Measurements from ENCODE around the gene LENEP. TPM values are rescaled to one million over a fixed set of nuclear protein-coding genes. Genes with fewer than 3 reads are reported as not detected.

Gene LENEP
- total RNA-seq, 1 experiment from 2014 or later: 0.42 TPM

DNA sequence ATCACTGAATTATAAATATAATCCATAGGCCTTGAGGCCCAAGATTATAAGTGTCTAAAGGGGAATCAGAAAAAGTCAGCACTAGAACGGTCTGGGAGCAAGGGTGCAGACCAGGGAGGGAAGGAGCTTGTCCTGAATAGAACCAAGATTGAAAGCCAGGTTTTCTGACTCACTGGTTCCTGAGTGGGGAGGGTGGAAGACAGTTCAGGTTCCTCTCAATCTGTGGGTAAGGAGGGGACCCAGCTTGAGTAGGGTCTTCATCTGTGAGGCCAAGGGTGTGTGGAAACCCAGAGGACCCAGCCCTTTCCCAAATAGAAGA lies 842 bp downstream of the LENEP start:
- no peak for ATAC-seq
- peak; percentile 25; the same call in 1 of the 2 replicates for TF ChIP-seq POLR2AphosphoS5 (IDR thresholded peaks at IDR 0.05; ENCODE audit: low read depth, low read length)
- no peak for TF ChIP-seq SIN3A (IDR thresholded peaks at IDR 0.05; ENCODE audit: low read depth)
- intact Hi-C loops (cut with micrococcal nuclease): no loop called here
- Histone ChIP-seq H3K9me3 (ENCODE audit: control insufficient read depth in 1 of 2, insufficient read depth in 1 of 2, low read depth in 1 of 2, low read length in 2 of 2) (no peaks in the 10 kb centered on the region), H3K4me3 (replicated peaks in 1 of 2; ENCODE audit: low read depth in 1 of 2, low read length in 2 of 2) (no peak overlapping the region), H2AFZ (ENCODE audit: low read depth, low read length, poor library complexity, severe bottlenecking) (no peak overlapping the region), H3K27me3 (ENCODE audit: insufficient read depth, low read length) (no peaks in the 10 kb centered on the region), H4K20me1 (ENCODE audit: insufficient read depth) (no peaks in the 10 kb centered on the region), H3K9ac (ENCODE audit: low read length) (0 out of 2 replicates have a peak overlapping the region, but pooled peaks have one; percentile 10), H3K27ac (ENCODE audit: low read depth, low read length) (0 out of 2 replicates have a peak overlapping the region, but pooled peaks have one; percentile 32), H3K4me1 (ENCODE audit: control insufficient read depth in 1 of 2, insufficient read depth in 2 of 2, low read length in 2 of 2) (peaks cover 28 to 54% of the 10 kb centered on the region in 2 experiments), H3K9me2 (ENCODE audit: insufficient read depth) (no peaks in the 10 kb centered on the region), H3K79me2 (ENCODE audit: insufficient read depth, low read length) (peaks cover 9% of the 10 kb centered on the region; the same call in 1 of the 2 replicates), H3K4me2 (ENCODE audit: low read length) (no peak overlapping the region), H3K36me3 (ENCODE audit: control insufficient read depth in 1 of 2, insufficient read depth in 2 of 2, low read length in 2 of 2) (peaks cover 2 to 9% of the 10 kb centered on the region in 2 experiments; a peak in 2 of 4 replicates)
- no TSS peak for BruUV-seq (replicated peaks)
- CTCF ChIA-PET: interaction anchor here (0.7 to 1.3 kb wide), 2 partner anchors 12 to 21 kb away, joined by 3 to 4 read pairs; no protein-coding TSS in a partner anchor
- RAD21 ChIA-PET (ENCODE audit: low non-redundant PET in 1 of 2, low total read pairs in 2 of 2, uncharacterized antibody in 2 of 2, unreplicated experiment in 2 of 2): no interaction called here
- POLR2A ChIA-PET: interaction anchor here (1.1 to 2.8 kb wide), 4 partner anchors 11 to 32 kb away, joined by 3 to 18 read pairs (median 10); partner anchors contain the start of genes CKS1B, FLAD1 and SHC1
- DNase-seq (ENCODE audit: low read depth, low spot score): no peak

DNA sequence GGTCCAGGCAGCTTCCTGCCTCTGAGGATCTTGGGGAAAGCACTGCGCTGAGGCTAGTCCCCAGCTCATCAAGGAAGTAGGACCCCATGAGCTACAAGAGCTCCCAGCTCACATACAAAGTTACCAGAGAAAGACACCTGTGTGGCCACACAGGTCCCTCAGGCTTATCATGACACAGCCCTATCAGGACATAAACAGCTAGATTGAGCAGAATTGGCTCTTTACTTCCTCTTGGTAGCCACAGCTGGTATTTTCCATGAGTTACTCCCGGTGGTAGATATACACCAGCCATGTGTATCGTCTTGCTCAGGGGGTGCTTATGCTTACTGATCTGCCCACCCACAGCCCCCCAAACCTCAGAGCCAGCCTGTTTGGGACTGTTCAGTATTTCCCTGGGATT lies 1.2 kb downstream of the LENEP start:
- Histone ChIP-seq H3K36me3 (ENCODE audit: control insufficient read depth in 1 of 2, insufficient read depth in 2 of 2, low read length in 2 of 2) (peaks cover 1 to 7% of the 10 kb centered on the region in 2 experiments; a peak in 2 of 4 replicates), H3K9ac (ENCODE audit: low read length) (no peak overlapping the region), H3K27me3 (ENCODE audit: insufficient read depth, low read length) (no peaks in the 10 kb centered on the region), H2AFZ (ENCODE audit: low read depth, low read length, poor library complexity, severe bottlenecking) (no peak overlapping the region), H3K79me2 (ENCODE audit: insufficient read depth, low read length) (peaks cover 6% of the 10 kb centered on the region; the same call in 1 of the 2 replicates), H3K4me3 (replicated peaks in 1 of 2; ENCODE audit: low read depth in 1 of 2, low read length in 2 of 2) (no peak overlapping the region), H3K9me3 (ENCODE audit: control insufficient read depth in 1 of 2, insufficient read depth in 1 of 2, low read depth in 1 of 2, low read length in 2 of 2) (no peaks in the 10 kb centered on the region), H4K20me1 (ENCODE audit: insufficient read depth) (no peaks in the 10 kb centered on the region), H3K27ac (ENCODE audit: low read depth, low read length) (peak overlapping the region; percentile 32; the same call in 1 of the 2 replicates), H3K9me2 (ENCODE audit: insufficient read depth) (no peaks in the 10 kb centered on the region), H3K4me1 (ENCODE audit: control insufficient read depth in 1 of 2, insufficient read depth in 2 of 2, low read length in 2 of 2) (peaks cover 28 to 58% of the 10 kb centered on the region in 2 experiments), H3K4me2 (ENCODE audit: low read length) (no peak overlapping the region)
- no peak for TF ChIP-seq CEBPB (IDR thresholded peaks at IDR 0.05; ENCODE audit: low read depth)
- 0 out of 2 replicates have a peak, but pooled peaks have one; percentile 26 for TF ChIP-seq POLR2AphosphoS5 (IDR thresholded peaks at IDR 0.05; ENCODE audit: low read depth, low read length)
- TF ChIP-seq SRF (IDR thresholded peaks at IDR 0.05; ENCODE audit: low read depth): no peak
- RAD21 ChIA-PET (ENCODE audit: low non-redundant PET in 1 of 2, low total read pairs in 2 of 2, uncharacterized antibody in 2 of 2, unreplicated experiment in 2 of 2): interaction anchor here in 1 of 2 experiments (1.1 kb wide), 1 partner anchor 34 kb away, joined by 4 read pairs; the partner anchor contains the start of gene PYGO2
- POLR2A ChIA-PET: interaction anchor here (1.4 to 2.8 kb wide), 3 partner anchors 11 to 24 kb away, joined by 4 to 18 read pairs (median 15); partner anchors contain the start of genes CKS1B, FLAD1 and SHC1
- intact Hi-C loops (cut with micrococcal nuclease): no loop called here
- ATAC-seq (no peak), DNase-seq (ENCODE audit: low read depth, low spot score) (no peak)
- BruUV-seq (replicated peaks): no TSS peak
- CTCF ChIA-PET: interaction anchor here (0.7 to 1.3 kb wide), 2 partner anchors 12 to 21 kb away, joined by 3 to 4 read pairs; no protein-coding TSS in a partner anchor

Data from HCT116 (cell line).